HEK293T (cell line): Measurements from ENCODE around the gene IVNS1ABP.

Experiments used
- BHLHE40 ChIP-seq: fragments of 450-650 bp; IDR thresholded peaks from 2 replicates; pipeline ENCODE4 v1.6.1; 2016; ENCODE audit warnings: mild to moderate bottlenecking, moderate library complexity, borderline replicate concordance
- FOXA1 ChIP-seq: fragments of 450-650 bp; IDR thresholded peaks from 2 replicates; pipeline ENCODE4 v1.6.1; 2016; ENCODE audit warnings: mild to moderate bottlenecking
- HDGF ChIP-seq: fragments of 450-650 bp; IDR thresholded peaks from 2 replicates; pipeline ENCODE4 v1.6.1; 2017; ENCODE audit warnings: antibody characterized with exemption, borderline replicate concordance
- L3MBTL2 ChIP-seq: fragments of 450-650 bp; conservative IDR thresholded peaks from 2 replicates; pipeline ENCODE4 v1.6.1; 2016; ENCODE audit warnings: mild to moderate bottlenecking

GRCh38 chr1:185350027-185350442, 33.0 kb upstream of the IVNS1ABP start:
- TF ChIP-seq HDGF (no peak), L3MBTL2 (no peak), BHLHE40 (no peak), FOXA1 (no peak)
